Measurements from ENCODE around the gene FARSB.

- TF ChIP-seq CTCF (IDR thresholded peaks at IDR 0.05) (peak; percentile 56 to 72 (median 60)), POLR2A (IDR thresholded peaks at IDR 0.05) (no peak)
Measured at GRCh38 chr2:222613715-222614331, 42.1 kb downstream of the FARSB start.
